ENCODE results near the gene PDPR. TPM values are rescaled to one million over a fixed set of nuclear protein-coding genes. Genes with fewer than 3 reads are reported as not detected.
"Not testable (repeated sequence)": the region's sequence is repeated elsewhere in the genome, so short reads cannot be mapped to it uniquely, and the experiment has no call there.

The PDPR gene
- total RNA-seq, 2 donors from 2014 or later = 32.7 to 34.3 TPM

DNA sequence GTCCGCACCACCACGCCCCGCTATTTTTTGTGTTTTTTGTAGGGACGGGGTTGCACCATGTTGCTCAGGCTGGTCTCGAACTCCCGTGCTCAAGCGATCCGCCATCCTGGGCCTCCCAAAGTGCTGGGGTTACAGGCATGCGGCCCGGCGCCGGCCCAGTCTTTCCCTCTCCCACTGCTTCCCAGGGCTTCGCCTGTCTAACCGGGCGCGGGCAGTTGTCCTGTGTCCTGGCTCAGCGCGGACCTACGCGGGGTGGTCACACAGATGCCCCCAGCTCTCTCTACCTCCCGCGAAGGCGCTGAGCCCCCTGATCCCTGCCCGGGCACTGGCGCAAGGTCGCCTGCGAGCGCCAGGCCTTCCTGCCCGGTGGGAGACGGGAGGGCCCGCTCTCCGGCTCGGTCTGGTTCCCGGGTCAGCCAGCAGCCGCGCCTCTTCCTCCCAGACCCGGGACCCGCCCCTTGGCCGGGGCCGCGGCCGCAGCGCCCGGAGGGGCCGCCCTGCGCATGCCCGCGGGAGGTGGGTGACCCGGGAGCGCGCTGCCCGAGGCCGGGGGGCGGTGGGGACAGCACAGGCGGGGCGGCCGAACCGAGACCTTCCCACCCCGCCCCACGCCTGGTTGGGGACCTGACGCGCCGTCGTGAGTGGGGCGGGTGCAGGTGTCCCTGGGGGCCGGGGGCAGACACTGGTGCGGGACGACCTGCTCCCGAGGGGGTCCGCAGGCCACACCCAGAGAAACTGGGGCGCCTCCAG, 73.9 kb downstream of the PDPR start:
- DNase-seq (ENCODE audit: low spot score in 2 of 2); H3K9me3 Mint-ChIP-seq; H3K27ac Mint-ChIP-seq; H3K36me3 Mint-ChIP-seq: not testable (repeated sequence)
- peak; percentile 47 to 58 for ATAC-seq

DNA sequence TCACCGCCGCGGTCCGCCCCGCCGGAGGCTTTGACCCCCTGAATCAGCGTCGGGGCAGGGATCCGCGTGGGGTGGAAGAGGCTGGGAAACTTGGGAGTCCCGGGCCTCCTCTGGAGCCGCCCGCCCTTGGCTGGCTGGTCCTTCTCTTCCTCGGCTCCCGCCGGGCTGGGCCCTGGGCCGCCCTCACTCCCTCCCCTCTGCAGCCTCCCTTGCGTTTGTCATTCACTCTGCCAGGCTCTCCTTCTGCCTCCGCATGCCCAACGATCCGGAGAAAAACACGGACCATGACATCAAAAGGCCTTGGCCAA, 74.4 kb downstream of the PDPR start:
- H3K36me3 Mint-ChIP-seq, H3K27ac Mint-ChIP-seq: not testable (repeated sequence)
- ATAC-seq = peak in 1 of 2 donors; percentile 24

DNA sequence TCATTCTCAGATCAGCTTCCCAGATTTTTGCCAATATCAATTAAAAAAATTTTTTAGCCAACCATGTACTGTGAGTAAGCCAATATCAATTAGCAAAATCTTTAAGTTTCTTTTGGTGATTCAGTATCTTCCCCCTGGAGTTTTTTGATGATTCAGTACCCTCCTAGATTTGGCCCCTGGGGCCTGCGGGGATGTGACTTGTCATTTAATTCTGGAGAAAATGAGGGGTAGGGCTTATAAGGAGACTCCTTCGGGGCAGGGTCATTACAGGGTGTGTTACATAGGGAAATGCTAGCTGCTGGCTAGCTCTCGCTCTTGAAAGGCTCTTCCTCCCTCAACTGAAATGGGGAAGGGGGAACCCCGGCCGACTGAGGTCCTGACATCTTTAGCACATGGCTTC, 76.4 kb downstream of the PDPR start:
- not testable (repeated sequence) for H3K27ac Mint-ChIP-seq; H3K9me3 Mint-ChIP-seq; H3K36me3 Mint-ChIP-seq; DNase-seq (ENCODE audit: low spot score in 2 of 2); ATAC-seq

More for the DNA sequence above, 74.4 kb downstream of the PDPR start:
- not testable (repeated sequence) for H3K9me3 Mint-ChIP-seq; DNase-seq (ENCODE audit: low spot score in 2 of 2)

- not testable (repeated sequence) for H3K27ac Mint-ChIP-seq; H3K36me3 Mint-ChIP-seq; H3K9me3 Mint-ChIP-seq; DNase-seq (ENCODE audit: low spot score in 2 of 2); ATAC-seq
Observed at GRCh38 chr16:70196683-70197300, 82.7 kb downstream of the PDPR start.

DNA sequence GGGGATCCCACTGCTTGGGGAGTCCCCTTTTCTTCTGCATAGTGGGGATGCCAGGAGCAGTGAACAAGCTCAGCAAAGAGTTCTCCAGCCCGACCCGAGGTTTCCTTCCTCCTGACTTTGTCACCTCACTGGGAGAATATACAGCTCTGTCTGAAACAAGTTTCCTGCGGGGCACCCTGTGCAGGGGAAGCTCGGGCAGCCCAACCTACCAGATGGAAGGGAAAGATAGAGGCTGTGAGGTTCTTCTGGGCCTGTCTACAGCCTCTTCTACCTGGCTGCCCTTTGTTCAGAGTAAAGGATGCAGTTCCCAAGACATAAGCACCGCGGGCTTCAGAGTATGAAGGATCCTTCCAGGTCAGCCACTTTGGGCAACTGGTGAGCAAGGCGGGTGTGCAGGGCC, 83.5 kb downstream of the PDPR start:
- not testable (repeated sequence) for ATAC-seq

DNA sequence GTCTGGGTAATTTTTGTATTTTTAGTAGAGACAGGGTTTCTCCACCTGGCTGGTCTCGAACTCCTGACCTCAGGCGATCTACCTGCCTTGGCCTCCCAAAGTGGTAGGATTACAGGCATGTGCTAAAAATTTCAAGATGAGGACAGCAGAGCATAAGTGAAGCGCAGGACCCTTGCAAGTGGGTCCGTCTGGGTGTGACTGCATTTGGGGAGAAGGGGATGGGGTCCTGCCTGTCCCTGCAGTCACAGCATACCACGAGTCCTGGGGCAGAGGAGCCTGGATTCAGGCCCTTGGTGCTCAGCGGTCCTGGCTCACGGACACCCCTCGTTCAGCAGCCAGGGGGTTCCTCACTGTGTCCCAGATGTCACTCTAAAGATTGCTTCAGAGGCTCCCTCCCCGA, 84.1 kb downstream of the PDPR start:
- ATAC-seq; H3K9me3 Mint-ChIP-seq; H3K36me3 Mint-ChIP-seq; DNase-seq (ENCODE audit: low spot score in 2 of 2): not testable (repeated sequence)
- peak overlapping the region in 1 of 2 donors; percentile 44 for H3K27ac Mint-ChIP-seq

More for the DNA sequence above, 83.5 kb downstream of the PDPR start:
- not testable (repeated sequence) for H3K27ac Mint-ChIP-seq; H3K9me3 Mint-ChIP-seq; H3K36me3 Mint-ChIP-seq; DNase-seq (ENCODE audit: low spot score in 2 of 2)

DNA sequence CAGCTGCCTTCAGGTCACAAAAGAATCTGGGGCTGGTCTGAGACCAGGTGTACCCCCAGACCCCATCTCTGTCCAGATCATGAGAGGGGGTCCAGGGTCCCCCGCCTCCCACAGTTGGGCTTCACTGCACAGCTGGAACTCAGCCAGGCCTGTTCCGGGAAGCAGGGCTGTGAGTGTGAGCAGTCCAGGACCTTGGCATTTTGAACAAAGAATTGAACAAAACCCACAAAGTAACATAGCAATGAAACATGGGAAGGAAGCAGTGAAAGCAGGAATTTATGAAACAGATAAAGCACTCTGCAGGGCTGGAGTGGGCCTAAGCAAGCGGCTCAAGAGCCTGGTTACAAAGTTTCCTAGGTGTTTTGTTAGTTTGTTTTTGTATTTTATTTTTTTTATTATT, 84.5 kb downstream of the PDPR start:
- ATAC-seq; H3K36me3 Mint-ChIP-seq; H3K9me3 Mint-ChIP-seq; DNase-seq (ENCODE audit: low spot score in 2 of 2): not testable (repeated sequence)
- H3K27ac Mint-ChIP-seq = peak overlapping the region in 1 of 2 donors; percentile 44

- ATAC-seq; H3K36me3 Mint-ChIP-seq; H3K27ac Mint-ChIP-seq; DNase-seq (ENCODE audit: low spot score in 2 of 2); H3K9me3 Mint-ChIP-seq: not testable (repeated sequence)
Observed at GRCh38 chr16:70199170-70199569, 85.0 kb downstream of the PDPR start.

DNA sequence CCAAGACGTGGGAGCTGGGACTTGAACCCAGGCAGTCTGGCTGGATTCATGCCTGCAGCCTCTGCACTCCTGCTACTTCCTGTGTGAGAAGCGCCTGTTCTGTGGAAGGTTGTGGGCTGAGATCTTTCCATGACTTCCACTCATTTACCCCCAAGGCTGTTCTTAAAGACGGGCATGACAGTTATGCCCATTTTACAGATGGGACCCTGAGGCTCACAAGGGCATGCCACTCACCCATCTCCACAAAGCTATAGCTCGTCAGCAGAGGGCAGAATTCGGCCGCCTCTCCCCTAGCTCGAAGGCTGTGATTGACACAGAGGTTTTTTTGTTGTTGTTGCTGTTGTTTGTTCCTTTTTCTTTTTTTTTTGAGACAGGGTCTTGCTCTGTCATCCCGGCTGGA, 85.9 kb downstream of the PDPR start:
- H3K36me3 Mint-ChIP-seq; H3K9me3 Mint-ChIP-seq; DNase-seq (ENCODE audit: low spot score in 2 of 2); ATAC-seq; H3K27ac Mint-ChIP-seq: not testable (repeated sequence)

- not testable (repeated sequence) for H3K9me3 Mint-ChIP-seq; ATAC-seq; DNase-seq (ENCODE audit: low spot score in 2 of 2); H3K27ac Mint-ChIP-seq
- H3K36me3 Mint-ChIP-seq = peaks cover 8 to 11% of the 10 kb centered on the region in 2 donors
Observed at GRCh38 chr16:70203508-70203907, 89.4 kb downstream of the PDPR start.

- H3K27ac Mint-ChIP-seq; DNase-seq (ENCODE audit: low spot score in 2 of 2); ATAC-seq; H3K9me3 Mint-ChIP-seq: not testable (repeated sequence)
- H3K36me3 Mint-ChIP-seq = peaks cover 8 to 11% of the 10 kb centered on the region in 2 donors
Observed at GRCh38 chr16:70204010-70204409, 89.9 kb downstream of the PDPR start.

GRCh38 chr16:70204668-70205405, 90.7 kb downstream of the PDPR start:
- not testable (repeated sequence) for H3K9me3 Mint-ChIP-seq; DNase-seq (ENCODE audit: low spot score in 2 of 2); ATAC-seq; H3K27ac Mint-ChIP-seq
- peaks cover 11 to 12% of the 10 kb centered on the region in 2 donors for H3K36me3 Mint-ChIP-seq

- DNase-seq (ENCODE audit: low spot score in 2 of 2); ATAC-seq; H3K27ac Mint-ChIP-seq; H3K9me3 Mint-ChIP-seq: not testable (repeated sequence)
- H3K36me3 Mint-ChIP-seq = peaks cover 11 to 12% of the 10 kb centered on the region in 2 donors
Observed at GRCh38 chr16:70206382-70206781, 92.2 kb downstream of the PDPR start.

Other genes starting within 250 kb of the PDPR start
- gene CLEC18A, start 163.0 kb upstream of the PDPR start, total RNA-seq = 1 to 10 TPM in 1 of 2 donors, under 1 TPM in 1; 0.09 to 1.8 TPM
- gene CLEC18C, start 59.5 kb downstream of the PDPR start, total RNA-seq = not detected
- 10 to 100 TPM; 20.4 to 23.3 TPM for gene EXOSC6, start 137.6 kb downstream of the PDPR start, total RNA-seq
- 100 to 1,000 TPM; 147 to 151 TPM for gene AARS1, start 175.2 kb downstream of the PDPR start, total RNA-seq
- gene DDX19B, start 184.9 kb downstream of the PDPR start, total RNA-seq = 10 to 100 TPM; 21.6 to 32.6 TPM
- 10 to 100 TPM; 41.7 to 55.2 TPM for gene DDX19A, start 232.6 kb downstream of the PDPR start, total RNA-seq

Data from activated naive CD4-positive, alpha-beta T cell treated with anti-CD3 and anti-CD28 coated beads, Interleukin-2, amount 50 U/mL, for 72 hours (primary cell).